Measurements from ENCODE around the gene PDSS1. TPM values are rescaled to one million over a fixed set of nuclear protein-coding genes. Genes with fewer than 3 reads are reported as not detected.

Gene PDSS1
- total and polyA plus RNA-seq, 2 of the 13 experiments (the other 11 are each of a cell fraction or from before 2014, with no cell fraction given) = 18.7 to 19.3 TPM

GRCh38 chr10:26743841-26744240, 46.3 kb downstream of the PDSS1 start:
- ATAC-seq = no peak
- in situ Hi-C loops (cut with HindIII; ENCODE audit: extremely low pct_ligation_motif_present, low pct_unique_long_range_greater_than_20kb) = no loop called here
- intact Hi-C loops (cut with micrococcal nuclease; ENCODE audit: unreplicated experiment) = no loop called here
- peaks cover 4 to 44% of the 10 kb centered on the region in 2 experiments; a peak in 4 of 5 replicates for H3K36me3 ChIP-seq (replicated peaks in 1 of 2; ENCODE audit: control insufficient read depth in 1 of 2, insufficient read depth in 2 of 2, low read length in 2 of 2)
- H3K27me3 ChIP-seq (ENCODE audit: control insufficient read depth in 1 of 2, insufficient read depth in 2 of 2, low read length in 2 of 2) = no peaks in the 10 kb centered on the region
- no peaks in the 10 kb centered on the region for H3K79me2 ChIP-seq (ENCODE audit: insufficient read depth, low read length)
- ChIA-PET POLR2A (no interaction called here), CTCF (ENCODE audit: low intra/inter-chr PET ratio, low total read pairs) (no interaction called here)
- no peak overlapping the region for H3K27ac ChIP-seq (ENCODE audit: extremely low read length, insufficient read depth, low read length)
- H3K9me3 ChIP-seq (ENCODE audit: low read length) = no peaks in the 10 kb centered on the region
- DNase-seq (ENCODE audit: low spot score) = no peak
- no peak overlapping the region for H2AFZ ChIP-seq (ENCODE audit: low read length)
- WGBS (ENCODE audit: low lambda C conversion rate) = 94% methylated on average over 1 of the region's 1 CpG
- H3K4me3 ChIP-seq (replicated peaks in 1 of 3; ENCODE audit: insufficient read depth in 1 of 3, low read depth in 2 of 3, low read length in 3 of 3) = no peak overlapping the region
- TF ChIP-seq, protein P1, sequence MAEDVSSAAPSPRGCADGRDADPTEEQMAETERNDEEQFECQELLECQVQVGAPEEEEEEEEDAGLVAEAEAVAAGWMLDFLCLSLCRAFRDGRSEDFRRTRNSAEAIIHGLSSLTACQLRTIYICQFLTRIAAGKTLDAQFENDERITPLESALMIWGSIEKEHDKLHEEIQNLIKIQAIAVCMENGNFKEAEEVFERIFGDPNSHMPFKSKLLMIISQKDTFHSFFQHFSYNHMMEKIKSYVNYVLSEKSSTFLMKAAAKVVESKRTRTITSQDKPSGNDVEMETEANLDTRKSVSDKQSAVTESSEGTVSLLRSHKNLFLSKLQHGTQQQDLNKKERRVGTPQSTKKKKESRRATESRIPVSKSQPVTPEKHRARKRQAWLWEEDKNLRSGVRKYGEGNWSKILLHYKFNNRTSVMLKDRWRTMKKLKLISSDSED (CRISPR knock-in tag; IDR thresholded peaks at IDR 0.05) = no peak
- TF ChIP-seq KMT2B (CRISPR knock-in tag; IDR thresholded peaks at IDR 0.05) (no peak), ZNF768 (CRISPR knock-in tag; IDR thresholded peaks at IDR 0.05) (no peak), ZNF660 (CRISPR knock-in tag; IDR thresholded peaks at IDR 0.05; ENCODE audit: borderline replicate concordance, low read depth) (no peak), E2F1 (CRISPR knock-in tag; IDR thresholded peaks at IDR 0.05) (no peak)
- no peak overlapping the region for H3K4me2 ChIP-seq (ENCODE audit: low read depth, low read length)
- H3K4me1 ChIP-seq (ENCODE audit: insufficient read depth, low read length) = 0 out of 2 replicates have a peak, but pooled peaks cover under 1% of the 10 kb centered on the region
- no peak for FAIRE-seq
- no peaks in the 10 kb centered on the region for H4K20me1 ChIP-seq (ENCODE audit: insufficient read depth, low read length)
- H3K9ac ChIP-seq (ENCODE audit: insufficient read depth, low read depth, low read length) = no peak overlapping the region
- no TSS peak for BruUV-seq (replicated peaks)

DNA sequence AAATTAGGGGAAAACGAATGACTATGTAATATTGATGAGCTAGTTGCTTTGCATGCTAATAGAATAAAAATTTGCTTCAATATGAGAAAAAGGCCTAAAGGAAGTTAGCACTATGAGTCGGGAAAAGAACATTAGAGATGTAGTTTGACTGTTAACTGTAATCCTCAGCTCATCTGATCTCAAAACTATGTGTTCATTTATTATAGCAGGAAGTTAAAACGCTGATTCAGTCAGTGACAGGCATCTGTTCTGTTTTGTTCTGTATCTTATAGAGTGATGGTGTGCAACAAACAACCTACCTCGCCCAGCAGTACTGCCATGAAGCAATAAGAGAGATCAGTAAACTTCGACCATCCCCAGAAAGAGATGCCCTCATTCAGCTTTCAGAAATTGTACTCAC, 48.6 kb downstream of the PDSS1 start:
- intact Hi-C loops (cut with micrococcal nuclease; ENCODE audit: unreplicated experiment) = no loop called here
- no peak for ATAC-seq
- Histone ChIP-seq H3K27ac (ENCODE audit: extremely low read length, insufficient read depth, low read length) (no peak overlapping the region), H3K27me3 (ENCODE audit: control insufficient read depth in 1 of 2, insufficient read depth in 2 of 2, low read length in 2 of 2) (no peaks in the 10 kb centered on the region), H2AFZ (ENCODE audit: low read length) (no peak overlapping the region), H3K4me2 (ENCODE audit: low read depth, low read length) (no peak overlapping the region), H4K20me1 (ENCODE audit: insufficient read depth, low read length) (no peaks in the 10 kb centered on the region), H3K4me1 (ENCODE audit: insufficient read depth, low read length) (no peaks in the 10 kb centered on the region), H3K36me3 (replicated peaks in 1 of 2; ENCODE audit: control insufficient read depth in 1 of 2, insufficient read depth in 2 of 2, low read length in 2 of 2) (peaks cover 3 to 41% of the 10 kb centered on the region in 2 experiments; a peak in 4 of 5 replicates), H3K79me2 (ENCODE audit: insufficient read depth, low read length) (no peaks in the 10 kb centered on the region), H3K4me3 (replicated peaks in 1 of 3; ENCODE audit: insufficient read depth in 1 of 3, low read depth in 2 of 3, low read length in 3 of 3) (no peak overlapping the region), H3K9me3 (ENCODE audit: low read length) (no peaks in the 10 kb centered on the region), H3K9ac (ENCODE audit: insufficient read depth, low read depth, low read length) (no peak overlapping the region)
- WGBS (ENCODE audit: low lambda C conversion rate) = 93% methylated on average over 5 of the region's 5 CpGs
- DNase-seq (ENCODE audit: low spot score) = no peak
- no peak for FAIRE-seq
- TF ChIP-seq ZBTB26 (CRISPR knock-in tag; IDR thresholded peaks at IDR 0.05; ENCODE audit: borderline replicate concordance) (no peak), TOPORS (CRISPR knock-in tag; IDR thresholded peaks at IDR 0.05) (no peak), ATF7 (IDR thresholded peaks at IDR 0.05) (no peak), ATF7 (CRISPR knock-in tag; IDR thresholded peaks at IDR 0.05) (no peak), ZFP82 (CRISPR knock-in tag; IDR thresholded peaks at IDR 0.05; ENCODE audit: borderline replicate concordance) (no peak), ZNF891 (CRISPR knock-in tag; IDR thresholded peaks at IDR 0.05) (no peak)
- in situ Hi-C loops (cut with HindIII; ENCODE audit: extremely low pct_ligation_motif_present, low pct_unique_long_range_greater_than_20kb) = no loop called here
- CTCF ChIA-PET (ENCODE audit: low intra/inter-chr PET ratio, low total read pairs) = no interaction called here
- POLR2A ChIA-PET = no interaction called here
- no TSS peak for BruUV-seq (replicated peaks)

All from HepG2 (cell line).